Lower lobe of right lung (tissue), 2 donors: ENCODE data around the gene FILIP1L. TPM values are rescaled to one million over a fixed set of nuclear protein-coding genes. Genes with fewer than 3 reads are reported as not detected.

Experiments used
- ATAC-seq, 2 donors: fragments of 200-7000 bp; cut with Tn5 transposase; one replicate each; pipeline ENCODE4 v1.9.1; 2020 to 2022; ENCODE audit warnings: mild to moderate bottlenecking in 2 of 2, moderate library complexity in 2 of 2
- DNase-seq: peaks from one replicate; pipeline ENCODE4 v3.0.0-alpha.2; 2020
- H3K27ac ChIP-seq: fragments of 200-600 bp; one replicate; pipeline ENCODE4 v1.8.0; 2022
- H3K27me3 ChIP-seq: fragments of 200-600 bp; one replicate; pipeline ENCODE4 v1.8.0; 2022; ENCODE audit warnings: low read depth
- H3K36me3 ChIP-seq: fragments of 200-600 bp; one replicate; pipeline ENCODE4 v1.8.0; 2022; ENCODE audit warnings: mild to moderate bottlenecking
- H3K4me1 ChIP-seq: fragments of 200-600 bp; one replicate; pipeline ENCODE4 v1.8.0; 2022
- H3K4me3 ChIP-seq: fragments of 200-600 bp; one replicate; pipeline ENCODE4 v1.8.0; 2022; ENCODE audit warnings: mild to moderate bottlenecking
- H3K9me3 ChIP-seq: fragments of 200-600 bp; one replicate; pipeline ENCODE4 v1.8.0; 2022
- intact Hi-C: fragments of 100-400 bp; cut with DNase I; formaldehyde crosslinking; loops from one replicate; pipeline ENCODE4 v1.11.0; 2022
- total RNA-seq: library from RNA; stranded (reverse); fragmentation: NEBNext Ultra II Directional; extraction: Animal tissue kit (Norgen Biotek cat#: 25700); gene quantifications from one replicate; pipeline ENCODE4 v1.2.1, GENCODE V29; 2021
- TF ChIP-seq, protein P1 (sequence below): fragments of 200-600 bp; IDR thresholded peaks from one replicate; pipeline ENCODE4 v1.8.0; 2022; ENCODE audit warnings: antibody characterized with exemption, mild to moderate bottlenecking
- donor health status: DM: no; HTN: yes; CAD: no; lungs with severe emphysema.

Gene FILIP1L
- total RNA-seq, 1 donor from 2014 or later: 25.0 TPM

DNA sequence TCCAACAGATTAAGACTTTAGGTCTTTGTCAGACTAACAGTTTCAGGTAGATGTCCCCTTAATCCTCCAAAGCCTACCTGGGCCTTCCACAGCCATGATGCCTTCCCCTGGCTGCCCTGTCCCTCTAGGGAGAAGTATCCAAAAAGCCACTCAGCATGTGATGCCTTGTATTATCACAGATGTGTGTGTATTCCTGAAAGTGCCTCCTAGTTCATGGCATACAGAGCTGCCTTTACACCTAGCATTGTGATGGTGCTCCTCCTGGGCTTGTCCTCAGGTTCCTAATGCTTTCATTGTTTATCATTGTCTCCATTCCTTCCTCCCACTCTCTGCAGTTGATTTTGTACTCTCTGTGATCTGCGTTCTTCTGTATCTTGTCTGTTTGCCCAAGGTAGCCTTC, 253.1 kb downstream of the FILIP1L start:
- H3K4me1 ChIP-seq: peaks cover 10% of the 10 kb centered on the region
- TF ChIP-seq, protein P1, sequence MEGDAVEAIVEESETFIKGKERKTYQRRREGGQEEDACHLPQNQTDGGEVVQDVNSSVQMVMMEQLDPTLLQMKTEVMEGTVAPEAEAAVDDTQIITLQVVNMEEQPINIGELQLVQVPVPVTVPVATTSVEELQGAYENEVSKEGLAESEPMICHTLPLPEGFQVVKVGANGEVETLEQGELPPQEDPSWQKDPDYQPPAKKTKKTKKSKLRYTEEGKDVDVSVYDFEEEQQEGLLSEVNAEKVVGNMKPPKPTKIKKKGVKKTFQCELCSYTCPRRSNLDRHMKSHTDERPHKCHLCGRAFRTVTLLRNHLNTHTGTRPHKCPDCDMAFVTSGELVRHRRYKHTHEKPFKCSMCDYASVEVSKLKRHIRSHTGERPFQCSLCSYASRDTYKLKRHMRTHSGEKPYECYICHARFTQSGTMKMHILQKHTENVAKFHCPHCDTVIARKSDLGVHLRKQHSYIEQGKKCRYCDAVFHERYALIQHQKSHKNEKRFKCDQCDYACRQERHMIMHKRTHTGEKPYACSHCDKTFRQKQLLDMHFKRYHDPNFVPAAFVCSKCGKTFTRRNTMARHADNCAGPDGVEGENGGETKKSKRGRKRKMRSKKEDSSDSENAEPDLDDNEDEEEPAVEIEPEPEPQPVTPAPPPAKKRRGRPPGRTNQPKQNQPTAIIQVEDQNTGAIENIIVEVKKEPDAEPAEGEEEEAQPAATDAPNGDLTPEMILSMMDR: no peak
- H3K4me3 ChIP-seq: no peak overlapping the region
- H3K36me3 ChIP-seq: peaks cover 16% of the 10 kb centered on the region
- H3K27me3 ChIP-seq: no peaks in the 10 kb centered on the region
- H3K27ac ChIP-seq: no peak overlapping the region
- ATAC-seq (no peak), DNase-seq (no peak)
- no peaks in the 10 kb centered on the region for H3K9me3 ChIP-seq
- intact Hi-C loops: no loop called here

DNA sequence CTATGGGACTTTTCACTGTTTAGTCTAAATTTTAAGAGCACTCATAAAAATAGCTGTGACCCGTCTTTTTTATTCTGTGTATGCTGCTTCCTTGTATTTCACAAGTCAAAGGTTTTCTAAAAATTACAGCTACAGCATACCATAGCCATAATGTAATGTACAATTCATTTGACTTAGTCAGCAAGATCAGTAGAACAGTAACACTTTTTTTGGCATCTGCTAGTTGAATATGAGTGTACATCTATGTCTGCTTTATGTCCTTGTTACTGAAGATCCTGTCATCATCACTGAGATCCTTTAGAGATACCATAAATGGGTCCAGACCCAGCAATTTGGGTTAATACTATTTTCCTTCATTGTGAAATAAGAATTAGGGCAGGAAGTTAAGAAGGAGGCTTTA, 254.5 kb downstream of the FILIP1L start:
- peaks cover 16% of the 10 kb centered on the region for H3K36me3 ChIP-seq
- no peaks in the 10 kb centered on the region for H3K27me3 ChIP-seq
- TF ChIP-seq, protein P1: no peak
- H3K9me3 ChIP-seq: no peaks in the 10 kb centered on the region
- no peak overlapping the region for H3K4me3 ChIP-seq
- peak in 1 of 2 donors; percentile 44 for ATAC-seq
- H3K27ac ChIP-seq: no peak overlapping the region
- no peak for DNase-seq
- intact Hi-C loops: no loop called here
- H3K4me1 ChIP-seq: peaks cover 7% of the 10 kb centered on the region

DNA sequence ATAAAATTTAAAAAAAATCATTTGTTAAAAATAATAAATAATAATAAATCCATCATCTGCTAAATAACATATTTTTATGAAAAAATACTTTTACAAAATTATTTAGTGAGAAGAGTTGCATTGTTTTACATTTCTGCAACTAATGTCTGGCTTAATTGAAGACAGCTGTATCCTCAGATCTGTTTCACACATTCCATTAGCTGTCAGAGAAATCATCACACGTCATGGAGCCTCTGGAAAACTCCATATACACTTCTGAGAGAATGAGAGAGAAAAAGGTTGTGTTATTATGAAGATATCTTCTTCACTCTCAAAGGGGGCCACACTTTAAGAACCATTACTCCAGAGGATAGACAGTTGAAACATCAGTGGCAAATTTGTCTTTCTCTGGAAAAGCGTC, 255.8 kb downstream of the FILIP1L start:
- Histone ChIP-seq H3K36me3 (peaks cover 16% of the 10 kb centered on the region), H3K4me3 (no peak overlapping the region), H3K9me3 (no peaks in the 10 kb centered on the region), H3K4me1 (peaks cover 7% of the 10 kb centered on the region), H3K27ac (no peak overlapping the region), H3K27me3 (no peaks in the 10 kb centered on the region)
- DNase-seq (no peak), ATAC-seq (no peak)
- TF ChIP-seq, protein P1: no peak
- intact Hi-C loops: no loop called here

DNA sequence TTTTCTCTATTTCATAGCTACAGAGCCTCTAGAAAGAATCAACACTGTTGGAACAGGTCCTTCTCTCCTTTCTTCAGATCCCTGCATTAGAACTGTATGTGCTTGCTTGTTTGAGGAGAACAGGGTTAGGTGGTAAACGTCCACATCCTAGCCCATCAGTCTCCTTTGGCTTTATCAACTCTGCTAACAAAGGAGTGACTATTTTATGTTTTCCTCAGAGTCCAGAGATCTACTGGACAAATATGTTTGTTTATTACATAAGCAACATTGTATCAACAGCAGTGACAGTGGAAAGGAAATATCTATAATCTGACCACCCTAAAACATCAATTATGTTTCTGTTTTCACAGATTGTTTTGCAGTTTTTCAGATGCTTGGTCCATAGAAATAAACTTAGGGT, 257.0 kb downstream of the FILIP1L start:
- DNase-seq (no peak), ATAC-seq (no peak)
- intact Hi-C loops: no loop called here
- Histone ChIP-seq H3K4me3 (no peak overlapping the region), H3K36me3 (peaks cover 5% of the 10 kb centered on the region), H3K4me1 (peaks cover 7% of the 10 kb centered on the region), H3K27ac (no peak overlapping the region), H3K9me3 (no peaks in the 10 kb centered on the region), H3K27me3 (no peaks in the 10 kb centered on the region)
- TF ChIP-seq, protein P1: no peak

DNA sequence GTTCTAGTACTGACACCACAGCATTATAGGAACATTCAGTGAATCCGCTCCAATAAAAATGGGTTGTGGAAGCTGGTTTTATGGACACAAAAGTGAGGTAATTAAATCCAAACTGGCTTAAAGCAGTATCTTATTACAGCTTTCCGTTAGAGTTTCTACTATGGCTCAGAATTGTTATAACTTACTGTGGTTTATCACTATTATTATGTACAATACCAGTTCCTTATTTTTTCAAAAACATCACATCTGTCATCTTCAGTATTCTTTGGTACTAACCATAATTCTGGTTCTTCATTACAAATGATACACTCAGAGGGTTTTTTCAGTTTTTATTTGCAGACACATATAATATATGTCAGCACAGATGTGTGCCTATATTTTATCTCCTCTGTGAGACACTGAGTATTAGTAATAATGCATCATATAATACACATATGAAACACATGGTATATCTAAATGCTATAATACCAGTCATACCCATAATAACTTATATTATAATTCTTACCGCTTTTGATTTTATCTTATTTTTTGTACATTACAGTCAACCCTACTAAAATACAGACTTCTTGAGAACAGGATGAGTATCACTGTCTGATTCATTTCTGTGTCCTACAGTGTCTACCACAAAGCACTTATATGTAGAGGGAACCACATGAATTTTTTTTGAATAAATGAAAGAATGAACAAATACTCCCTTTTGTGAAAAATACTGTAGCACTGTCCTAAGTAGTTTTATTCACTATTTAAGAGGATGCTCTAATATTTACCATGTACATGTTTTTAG, 257.7 kb downstream of the FILIP1L start:
- Histone ChIP-seq H3K4me3 (no peak overlapping the region), H3K9me3 (no peaks in the 10 kb centered on the region), H3K4me1 (peaks cover 7% of the 10 kb centered on the region), H3K36me3 (peaks cover 4% of the 10 kb centered on the region), H3K27ac (no peak overlapping the region), H3K27me3 (no peaks in the 10 kb centered on the region)
- TF ChIP-seq, protein P1: no peak
- ATAC-seq: no peak
- no peak for DNase-seq
- intact Hi-C loops: no loop called here
